ENCODE measurements around the gene FAF1.

FAF1 gene

GRCh38 chr1:50693829-50694228 is 266.2 kb downstream of the FAF1 start:
- DNase-seq, result no peak

GRCh38 chr1:50684185-50684584 is 275.9 kb downstream of the FAF1 start:
- no peak for DNase-seq

GRCh38 chr1:50681931-50682330 is 278.1 kb downstream of the FAF1 start:
- no peak for DNase-seq

- DNase-seq, result no peak
Measured at GRCh38 chr1:50667710-50668356, 292.2 kb downstream of the FAF1 start.

- DNase-seq, result no peak
Measured at GRCh38 chr1:50667272-50667671, 292.8 kb downstream of the FAF1 start.

GRCh38 chr1:50666849-50667248 is 293.2 kb downstream of the FAF1 start:
- DNase-seq, result no peak

- no peak for DNase-seq
Measured at GRCh38 chr1:50665413-50665812, 294.7 kb downstream of the FAF1 start.

- no peak for DNase-seq
Measured at GRCh38 chr1:50661626-50662025, 298.4 kb downstream of the FAF1 start.

GRCh38 chr1:50659107-50659662 is 300.9 kb downstream of the FAF1 start:
- DNase-seq, result no peak

GRCh38 chr1:50658459-50659076 is 301.5 kb downstream of the FAF1 start:
- no peak for DNase-seq

GRCh38 chr1:50656931-50657330 is 303.1 kb downstream of the FAF1 start:
- no peak for DNase-seq

- DNase-seq, result no peak
Measured at GRCh38 chr1:50651476-50652263, 308.4 kb downstream of the FAF1 start.

GRCh38 chr1:50646526-50646925 is 313.5 kb downstream of the FAF1 start:
- no peak for DNase-seq

- no peak for DNase-seq
Measured at GRCh38 chr1:50645139-50645538, 314.9 kb downstream of the FAF1 start.

GRCh38 chr1:50644447-50645105 is 315.5 kb downstream of the FAF1 start:
- no peak for DNase-seq

GRCh38 chr1:50637460-50637859 is 322.6 kb downstream of the FAF1 start:
- DNase-seq, result no peak

GRCh38 chr1:50634251-50634650 is 325.8 kb downstream of the FAF1 start:
- DNase-seq, result no peak

GRCh38 chr1:50633465-50633864 is 326.6 kb downstream of the FAF1 start:
- DNase-seq, result no peak

- DNase-seq, result peak; percentile 47
Measured at GRCh38 chr1:50631161-50631560, 328.9 kb downstream of the FAF1 start.

GRCh38 chr1:50622259-50622658 is 337.8 kb downstream of the FAF1 start:
- DNase-seq, result no peak

- DNase-seq, result no peak
Measured at GRCh38 chr1:50620680-50621329, 339.3 kb downstream of the FAF1 start.

- no peak for DNase-seq
Measured at GRCh38 chr1:50615036-50615750, 344.9 kb downstream of the FAF1 start.

All from activated CD4-positive, alpha-beta T cell treated with anti-CD3 and anti-CD28 coated beads, Interleukin-2, amount 50 U/mL, for 16 hours (primary cell).